ENCODE data around the gene TFAP2E.

TFAP2E gene

DNA sequence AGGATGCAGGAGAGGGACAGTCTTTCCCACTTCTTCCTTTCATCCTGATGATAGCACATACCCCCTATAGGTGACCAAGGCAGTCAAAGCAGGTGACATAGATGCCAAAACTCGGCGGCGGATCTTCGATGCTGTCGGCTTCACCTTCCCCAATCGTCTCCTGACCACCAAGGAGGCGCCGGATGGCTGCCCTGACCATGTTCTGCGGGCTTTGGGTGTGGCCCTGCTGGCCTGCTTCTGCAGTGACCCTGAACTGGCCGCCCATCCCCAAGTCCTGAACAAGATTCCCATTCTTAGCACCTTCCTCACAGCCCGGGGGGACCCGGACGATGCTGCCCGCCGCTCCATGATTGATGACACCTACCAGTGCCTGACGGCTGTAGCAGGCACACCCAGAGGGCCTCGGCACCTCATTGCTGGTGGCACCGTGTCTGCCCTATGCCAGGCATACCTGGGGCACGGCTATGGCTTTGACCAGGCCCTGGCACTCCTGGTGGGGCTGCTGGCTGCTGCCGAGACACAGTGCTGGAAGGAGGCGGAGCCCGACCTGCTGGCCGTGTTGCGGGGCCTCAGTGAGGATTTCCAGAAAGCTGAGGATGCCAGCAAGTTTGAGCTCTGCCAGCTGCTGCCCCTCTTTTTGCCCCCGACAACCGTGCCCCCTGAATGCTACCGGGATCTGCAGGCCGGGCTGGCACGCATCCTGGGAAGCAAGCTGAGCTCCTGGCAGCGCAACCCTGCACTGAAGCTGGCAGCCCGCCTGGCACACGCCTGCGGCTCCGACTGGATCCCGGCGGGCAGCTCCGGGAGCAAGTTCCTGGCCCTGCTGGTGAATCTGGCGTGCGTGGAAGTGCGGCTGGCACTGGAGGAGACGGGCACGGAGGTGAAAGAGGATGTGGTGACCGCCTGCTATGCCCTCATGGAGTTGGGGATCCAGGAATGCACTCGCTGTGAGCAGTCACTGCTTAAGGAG is 12.6 kb upstream of the TFAP2E start:
- no peaks in the 10 kb centered on the region for H3K36me3 ChIP-seq (replicated peaks; ENCODE audit: low read depth, low read length)
- no peak overlapping the region for H2AFZ ChIP-seq (ENCODE audit: low read depth, low read length)
- H3K9ac ChIP-seq (ENCODE audit: low read length) = no peak overlapping the region
- peaks cover 15% of the 10 kb centered on the region for H3K4me1 ChIP-seq (ENCODE audit: low read length)
- H3K79me2 ChIP-seq (ENCODE audit: low read length) = peaks cover 25% of the 10 kb centered on the region
- no peak overlapping the region for H3K4me2 ChIP-seq (ENCODE audit: low read length)
- TF ChIP-seq CTCF (IDR thresholded peaks at IDR 0.05; ENCODE audit: low read depth, low read length) (no peak), EZH2phosphoT487 (IDR thresholded peaks at IDR 0.05; ENCODE audit: low read depth) (no peak)
- no peaks in the 10 kb centered on the region for H4K20me1 ChIP-seq (ENCODE audit: insufficient read depth, low read length)
- H3K27me3 ChIP-seq (ENCODE audit: low read depth, low read length) = no peaks in the 10 kb centered on the region
- no peaks in the 10 kb centered on the region for H3K9me3 ChIP-seq (ENCODE audit: insufficient read depth, low read length)
- no peak overlapping the region for H3K27ac ChIP-seq (ENCODE audit: low read length)
- H3K4me3 ChIP-seq (ENCODE audit: low read length) = no peak overlapping the region

GRCh38 chr1:35561297-35561971 is 11.7 kb upstream of the TFAP2E start:
- H3K79me2 ChIP-seq (ENCODE audit: low read length) = peaks cover 16% of the 10 kb centered on the region
- H4K20me1 ChIP-seq (ENCODE audit: insufficient read depth, low read length) = no peaks in the 10 kb centered on the region
- H3K27ac ChIP-seq (ENCODE audit: low read length) = no peak overlapping the region
- no peaks in the 10 kb centered on the region for H3K36me3 ChIP-seq (replicated peaks; ENCODE audit: low read depth, low read length)
- no peak overlapping the region for H3K4me3 ChIP-seq (ENCODE audit: low read length)
- no peak overlapping the region for H3K9ac ChIP-seq (ENCODE audit: low read length)
- no peak overlapping the region for H3K4me2 ChIP-seq (ENCODE audit: low read length)
- no peaks in the 10 kb centered on the region for H3K9me3 ChIP-seq (ENCODE audit: insufficient read depth, low read length)
- H3K27me3 ChIP-seq (ENCODE audit: low read depth, low read length) = no peaks in the 10 kb centered on the region
- peaks cover 6% of the 10 kb centered on the region for H3K4me1 ChIP-seq (ENCODE audit: low read length)
- TF ChIP-seq EZH2phosphoT487 (IDR thresholded peaks at IDR 0.05; ENCODE audit: low read depth) (no peak), CTCF (IDR thresholded peaks at IDR 0.05; ENCODE audit: low read depth, low read length) (no peak)
- no peak overlapping the region for H2AFZ ChIP-seq (ENCODE audit: low read depth, low read length)

- no peaks in the 10 kb centered on the region for H3K36me3 ChIP-seq (replicated peaks; ENCODE audit: low read depth, low read length)
- H3K79me2 ChIP-seq (ENCODE audit: low read length) = peaks cover 9% of the 10 kb centered on the region
- H3K4me2 ChIP-seq (ENCODE audit: low read length) = no peak overlapping the region
- no peak overlapping the region for H2AFZ ChIP-seq (ENCODE audit: low read depth, low read length)
- H3K27me3 ChIP-seq (ENCODE audit: low read depth, low read length) = no peaks in the 10 kb centered on the region
- no peaks in the 10 kb centered on the region for H3K9me3 ChIP-seq (ENCODE audit: insufficient read depth, low read length)
- H3K9ac ChIP-seq (ENCODE audit: low read length) = no peak overlapping the region
- TF ChIP-seq CTCF (IDR thresholded peaks at IDR 0.05; ENCODE audit: low read depth, low read length) (no peak), EZH2phosphoT487 (IDR thresholded peaks at IDR 0.05; ENCODE audit: low read depth) (no peak)
- H4K20me1 ChIP-seq (ENCODE audit: insufficient read depth, low read length) = no peaks in the 10 kb centered on the region
- H3K27ac ChIP-seq (ENCODE audit: low read length) = no peak overlapping the region
- peaks cover 4% of the 10 kb centered on the region; the same call in 1 of the 2 replicates for H3K4me1 ChIP-seq (ENCODE audit: low read length)
- H3K4me3 ChIP-seq (ENCODE audit: low read length) = no peak overlapping the region
These were observed 11.0 kb upstream of the TFAP2E start for GRCh38 chr1:35561972-35562680.
